Gastroesophageal sphincter (tissue), 4 donors: ENCODE measurements around the gene MACROD2. TPM values are rescaled to one million over a fixed set of nuclear protein-coding genes. Genes with fewer than 3 reads are reported as not detected.

Experiments used
- ATAC-seq: fragments of 150-250 bp; one replicate; pipeline ENCODE4 v1.9.1; 2016; ENCODE audit warnings: mild to moderate bottlenecking, moderate library complexity
- H3K27ac ChIP-seq, 4 donors: fragments of 200-600 bp; sonication (generic) in 3 of 4; 1 replicate in 3 of 4; 2 replicates in 1 of 4; pipeline ENCODE4 v1.5.1; 2016 to 2019
- H3K27me3 ChIP-seq: fragments of 200-600 bp; sonication (generic); one replicate; pipeline ENCODE4 v1.5.1; 2019
- H3K36me3 ChIP-seq, 2 donors: fragments of 200-600 bp; sonication (generic); one replicate each; pipeline ENCODE4 v1.5.1; 2019; ENCODE audit warnings: control low read depth in 1 of 2
- H3K4me1 ChIP-seq, 3 donors: fragments of 200-600 bp; sonication (generic); 1 replicate in 2 of 3; 2 replicates in 1 of 3; pipeline ENCODE4 v1.5.1; 2016 to 2019; ENCODE audit warnings: control low read depth in 2 of 3
- H3K4me3 ChIP-seq, 2 donors: fragments of 200-600 bp; sonication (generic); one replicate each; pipeline ENCODE4 v1.5.1; 2019; ENCODE audit warnings: mild to moderate bottlenecking in 1 of 2, moderate library complexity in 1 of 2
- H3K9me3 ChIP-seq, 3 donors: fragments of 200-600 bp; sonication (generic); one replicate each; pipeline ENCODE4 v1.5.1; 2017 to 2019; ENCODE audit warnings: control low read depth in 2 of 3
- CTCF ChIP-seq, 4 experiments: fragments of 200-600 bp in 2 of 4; fragments of 450-650 bp in 2 of 4; sonication (generic) in 1 of 4; IDR thresholded peaks; one replicate each; pipeline ENCODE4 v1.5.1; 2017 to 2019; ENCODE audit warnings: antibody characterized with exemption in 4 of 4, mild to moderate bottlenecking in 2 of 4, moderate library complexity in 2 of 4
- EP300 ChIP-seq: sonication (generic); formaldehyde crosslinking; IDR thresholded peaks from one replicate; pipeline ENCODE4 v1.6.1; 2017; ENCODE audit warnings: antibody characterized with exemption, mild to moderate bottlenecking
- POLR2A ChIP-seq, 2 donors: fragments of 450-650 bp; IDR thresholded peaks; one replicate each; pipeline ENCODE4 v1.6.1; 2017; ENCODE audit warnings: antibody characterized with exemption in 2 of 2, mild to moderate bottlenecking in 2 of 2, moderate library complexity in 1 of 2
- POLR2AphosphoS5 ChIP-seq: sonication (generic); formaldehyde crosslinking; IDR thresholded peaks from one replicate; pipeline ENCODE4 v1.6.1; 2017; ENCODE audit warnings: antibody characterized with exemption
- WGBS, 2 donors: methylation state at CpG; one replicate each; pipeline ENCODE4 v1.1.5; 2018; ENCODE audit warnings: low coverage in 1 of 2; 5-methylcytosine and 5-hydroxymethylcytosine counted together
- total RNA-seq, 4 donors: library from RNA; depleted of rRNA; stranded (reverse); fragments of >200 nt; gene quantifications; one replicate each; pipeline ENCODE4 v1.1.0, GENCODE V29; 2016

Gene MACROD2
- total RNA-seq, 4 donors from 2014 or later, result 4.0 to 12.1 (median 7.4) TPM

- 49 to 54% methylated on average over 3 of the region's 3 CpGs for WGBS, 2 donors
- H3K36me3 ChIP-seq, result no peaks in the 10 kb centered on the region
- TF ChIP-seq CTCF (IDR thresholded peaks at IDR 0.05) (no peak), POLR2AphosphoS5 (no peak), EP300 (no peak), POLR2A (IDR thresholded peaks at IDR 0.05) (no peak)
Observed at GRCh38 chr20:15144916-15145315, 1149.6 kb downstream of the MACROD2 start.

GRCh38 chr20:15146948-15147347 lies 1151.6 kb downstream of the MACROD2 start:
- Histone ChIP-seq H3K4me3 (no peak overlapping the region), H3K36me3 (no peaks in the 10 kb centered on the region), H3K4me1 (no peaks in the 10 kb centered on the region), H3K9me3 (no peaks in the 10 kb centered on the region), H3K27me3 (no peaks in the 10 kb centered on the region), H3K27ac (no peak overlapping the region)
- WGBS, 2 donors, result 83 to 100% methylated on average over 2 of the region's 2 CpGs
- ATAC-seq, result no peak
- no peak for TF ChIP-seq POLR2AphosphoS5

More at GRCh38 chr20:15144916-15145315, 1149.6 kb downstream of the MACROD2 start:
- no peak overlapping the region for H3K4me3 ChIP-seq
- H3K4me1 ChIP-seq, result no peaks in the 10 kb centered on the region
- no peak overlapping the region for H3K27ac ChIP-seq
- ATAC-seq, result no peak
- no peaks in the 10 kb centered on the region for H3K9me3 ChIP-seq
- H3K27me3 ChIP-seq, result no peaks in the 10 kb centered on the region

DNA sequence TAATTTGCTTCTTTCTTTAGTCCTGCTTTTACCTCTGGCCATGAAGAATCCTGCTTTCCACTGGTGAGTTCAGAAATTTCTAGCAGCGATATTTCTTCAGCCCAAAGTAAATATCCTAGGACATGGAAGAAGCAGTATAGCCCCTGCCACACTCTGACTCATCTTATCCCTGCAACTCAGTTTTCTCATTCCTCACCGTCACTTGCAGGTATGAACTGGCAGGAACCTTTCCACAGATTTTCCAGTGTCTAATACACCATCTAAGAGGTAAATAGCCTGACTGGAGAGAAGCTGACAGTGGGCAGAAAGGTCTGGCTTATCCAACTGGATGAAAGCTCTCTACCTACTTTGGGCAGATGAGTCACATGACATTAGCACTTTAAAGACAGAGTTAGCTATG lies 1158.8 kb downstream of the MACROD2 start:
- H3K27ac ChIP-seq, result no peak overlapping the region
- TF ChIP-seq CTCF (IDR thresholded peaks at IDR 0.05), result no peak
- TF ChIP-seq EP300, result no peak
- TF ChIP-seq POLR2AphosphoS5, result no peak
- no peak for TF ChIP-seq POLR2A (IDR thresholded peaks at IDR 0.05)
- H3K9me3 ChIP-seq, result no peaks in the 10 kb centered on the region
- H3K4me3 ChIP-seq, result no peak overlapping the region
- ATAC-seq, result no peak
- WGBS, 2 donors, result 95 to 100% methylated on average over 1 to 2 of the region's 2 CpGs
- H3K36me3 ChIP-seq, result no peaks in the 10 kb centered on the region
- no peaks in the 10 kb centered on the region for H3K4me1 ChIP-seq
- H3K27me3 ChIP-seq, result no peaks in the 10 kb centered on the region

- H3K27me3 ChIP-seq, result no peaks in the 10 kb centered on the region
- no peak for ATAC-seq
- no peaks in the 10 kb centered on the region for H3K4me1 ChIP-seq
- TF ChIP-seq POLR2A (IDR thresholded peaks at IDR 0.05) (no peak), EP300 (no peak), POLR2AphosphoS5 (no peak), CTCF (IDR thresholded peaks at IDR 0.05) (no peak)
- H3K4me3 ChIP-seq, result no peak overlapping the region
- H3K9me3 ChIP-seq, result no peaks in the 10 kb centered on the region
- no peak overlapping the region for H3K27ac ChIP-seq
- no peaks in the 10 kb centered on the region for H3K36me3 ChIP-seq
Observed at GRCh38 chr20:15155848-15156401, 1160.6 kb downstream of the MACROD2 start.

DNA sequence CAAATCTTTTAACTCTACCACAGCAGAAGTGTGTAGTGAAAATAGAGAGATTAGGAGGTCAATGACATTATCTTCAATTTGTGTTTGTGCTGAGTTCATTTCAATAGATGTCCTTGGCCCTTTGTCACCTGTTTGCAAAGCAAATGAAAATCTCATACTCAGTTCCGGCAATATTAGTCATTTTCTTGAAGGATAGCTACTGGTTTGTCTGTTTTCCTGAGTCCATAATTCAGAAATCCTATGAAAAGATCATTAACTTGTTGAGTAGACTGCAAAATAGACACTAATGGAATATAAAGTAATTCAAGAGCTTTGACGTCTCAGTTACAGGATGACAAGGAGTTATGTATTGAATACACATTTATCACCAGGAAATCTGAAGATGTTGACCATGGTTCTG lies 1163.2 kb downstream of the MACROD2 start:
- Histone ChIP-seq H3K36me3 (no peaks in the 10 kb centered on the region), H3K27ac (no peak overlapping the region), H3K4me1 (no peaks in the 10 kb centered on the region), H3K4me3 (no peak overlapping the region), H3K9me3 (no peaks in the 10 kb centered on the region), H3K27me3 (no peaks in the 10 kb centered on the region)
- WGBS, 2 donors, result 29 to 40% methylated on average over 2 of the region's 2 CpGs
- TF ChIP-seq EP300, result no peak
- no peak for ATAC-seq

- WGBS, 2 donors, result 58 to 69% methylated on average over 6 of the region's 6 CpGs
- no peaks in the 10 kb centered on the region for H3K27me3 ChIP-seq
- no peak overlapping the region for H3K27ac ChIP-seq
- TF ChIP-seq POLR2AphosphoS5 (no peak), POLR2A (IDR thresholded peaks at IDR 0.05) (no peak), CTCF (IDR thresholded peaks at IDR 0.05) (no peak), EP300 (no peak)
- no peak for ATAC-seq
- no peaks in the 10 kb centered on the region for H3K9me3 ChIP-seq
- no peaks in the 10 kb centered on the region for H3K4me1 ChIP-seq
- no peaks in the 10 kb centered on the region for H3K36me3 ChIP-seq
- H3K4me3 ChIP-seq, result no peak overlapping the region
Observed at GRCh38 chr20:15162079-15162647, 1166.8 kb downstream of the MACROD2 start.
